HepG2 (cell line): Measurements from ENCODE around the gene MAPK8IP3. TPM values are rescaled to one million over a fixed set of nuclear protein-coding genes. Genes with fewer than 3 reads are reported as not detected.
"Not testable (repeated sequence)": the region's sequence is repeated elsewhere in the genome, so short reads cannot be mapped to it uniquely, and the experiment has no call there.

Source experiments
- FOXA3 ChIP-seq: IDR thresholded peaks from 2 replicates; pipeline ENCODE4 v1.6.1; 2016; ENCODE audit warnings: missing genetic modification reagents, missing compliant biosample characterization
- HDAC1 ChIP-seq: sonication (generic); formaldehyde crosslinking; IDR thresholded peaks from 2 replicates; pipeline ENCODE4 v1.5.1; 2020; ENCODE audit warnings: mild to moderate bottlenecking, missing genetic modification reagents
- HOXA3 ChIP-seq: sonication (generic); formaldehyde crosslinking; IDR thresholded peaks from 2 replicates; pipeline ENCODE4 v1.5.0; 2020; ENCODE audit warnings: missing genetic modification reagents
- ISL2 ChIP-seq: sonication (generic); formaldehyde crosslinking; IDR thresholded peaks from 2 replicates; pipeline ENCODE4 v1.5.0; 2020; ENCODE audit warnings: missing genetic modification reagents
- NR2F1 ChIP-seq, 2 experiments: fragments of 450-650 bp in 1 of 2; formaldehyde crosslinking in 1 of 2; IDR thresholded peaks; 2 replicates each; pipeline versions ENCODE4 v1.5.0 to v1.6.1; 2016 to 2020; ENCODE audit warnings: mild to moderate bottlenecking in 1 of 2, missing compliant biosample characterization in 1 of 2, missing genetic modification reagents in 1 of 2, moderate library complexity in 1 of 2
- NR2F6 ChIP-seq, 2 experiments: IDR thresholded peaks; 2 replicates each; pipeline ENCODE4 v1.6.1; 2016; ENCODE audit warnings: antibody characterized with exemption in 1 of 2, mild to moderate bottlenecking in 1 of 2
- RXRB ChIP-seq: IDR thresholded peaks from 2 replicates; pipeline ENCODE4 v1.6.1; 2016; ENCODE audit warnings: borderline replicate concordance, missing genetic modification reagents, missing compliant biosample characterization
- SALL1 ChIP-seq: sonication (generic); formaldehyde crosslinking; IDR thresholded peaks from 2 replicates; pipeline ENCODE4 v1.8.0; 2022; ENCODE audit warnings: mild to moderate bottlenecking, missing genetic modification reagents
- SAP130 ChIP-seq: IDR thresholded peaks from 2 replicates; pipeline ENCODE4 v1.6.1; 2016; ENCODE audit warnings: low read depth
- SMAD3 ChIP-seq: sonication (generic); formaldehyde crosslinking; IDR thresholded peaks from 2 replicates; pipeline ENCODE4 v1.4.0; 2020; ENCODE audit warnings: missing genetic modification reagents
- SOX13 ChIP-seq, 3 experiments: fragments of 450-650 bp in 1 of 3; sonication (generic) in 1 of 3; formaldehyde crosslinking in 1 of 3; IDR thresholded peaks in 2 of 3; conservative IDR thresholded peaks in 1 of 3; 2 replicates each; pipeline versions ENCODE4 v1.5.0 to v1.6.1; 2016 to 2020; ENCODE audit warnings: antibody characterized with exemption in 1 of 3, mild to moderate bottlenecking in 1 of 3, missing compliant biosample characterization in 1 of 3, missing genetic modification reagents in 1 of 3, moderate library complexity in 1 of 3
- TEAD3 ChIP-seq: optimal IDR thresholded peaks from 2 replicates; pipeline ENCODE3; 2016; ENCODE audit warnings: borderline replicate concordance
- THAP11 ChIP-seq: IDR thresholded peaks from 2 replicates; pipeline ENCODE4 v1.6.1; 2016; ENCODE audit warnings: missing biosample characterization, missing genetic modification reagents
- ZGPAT ChIP-seq: IDR thresholded peaks from 2 replicates; pipeline ENCODE4 v1.6.1; 2016; ENCODE audit warnings: mild to moderate bottlenecking
- ZNF331 ChIP-seq: sonication (generic); formaldehyde crosslinking; IDR thresholded peaks from 2 replicates; pipeline ENCODE4 v1.4.0; 2020; ENCODE audit warnings: missing genetic modification reagents
- ZNF350 ChIP-seq: sonication (generic); formaldehyde crosslinking; IDR thresholded peaks from 2 replicates; pipeline ENCODE4 v1.4.0; 2020; ENCODE audit warnings: mild to moderate bottlenecking, low read depth, missing genetic modification reagents, borderline replicate concordance
- ZSCAN9 ChIP-seq: IDR thresholded peaks from 2 replicates; pipeline ENCODE4 v1.6.1; 2016; ENCODE audit warnings: borderline replicate concordance
- polyA plus RNA-seq, 8 experiments: library from polyadenylated mRNA; depleted of rRNA in 3 of 8; stranded (reverse) in 7 of 8; unstranded in 1 of 8; fragments of >200 nt; fragmentation: Illumina TruSeq in 4 of 8; extraction: Trizol in 4 of 8; gene quantifications; 2 replicates each; pipeline versions ENCODE4 v1.2.1 to v1.2.3, GENCODE V29; 2011 to 2016; ENCODE audit warnings: low read depth in 4 of 8, missing spikeins in 1 of 8, mixed read lengths in 1 of 8; ENCODE audit not compliant: insufficient read depth in 1 of 8
- total RNA-seq, 5 experiments: library from RNA; depleted of rRNA; stranded (reverse); fragments of >200 nt; fragmentation: Illumina TruSeq; extraction: Trizol; gene quantifications; 2 replicates each; pipeline ENCODE4 v1.2.3, GENCODE V29; 2016; ENCODE audit warnings: low read depth in 1 of 5
- TF ChIP-seq, protein P1 (sequence below): sonication (generic); formaldehyde crosslinking; IDR thresholded peaks from 2 replicates; pipeline ENCODE4 v1.4.0; 2020; ENCODE audit warnings: missing genetic modification reagents
- TF ChIP-seq, protein P2 (sequence below): sonication (generic); formaldehyde crosslinking; IDR thresholded peaks from 2 replicates; pipeline ENCODE4 v1.9.0; 2021; ENCODE audit warnings: mild to moderate bottlenecking, missing genetic modification reagents

The MAPK8IP3 gene
- total and polyA plus RNA-seq, 2 of the 13 experiments (the other 11 are each of a cell fraction or from before 2014, with no cell fraction given) = 25.1 to 41.7 TPM

- TF ChIP-seq NR2F6 (IDR thresholded peaks at IDR 0.05) = 0 out of 2 replicates have a peak, but pooled peaks have one; percentile 16
- TF ChIP-seq NR2F6 (CRISPR knock-in tag; IDR thresholded peaks at IDR 0.05) = peak; percentile 37; the same call in 1 of the 2 replicates
- TF ChIP-seq ZGPAT (CRISPR knock-in tag) = peak; percentile 76; the same call in 1 of the 2 replicates
- TF ChIP-seq HDAC1 (CRISPR knock-in tag) = peak; percentile 27; the same call in 1 of the 2 replicates
- TF ChIP-seq ZNF331 = 0 out of 2 replicates have a peak, but pooled peaks have one; percentile 13
- peak; percentile 34; the same call in 1 of the 2 replicates for TF ChIP-seq THAP11
- TF ChIP-seq, protein P1, sequence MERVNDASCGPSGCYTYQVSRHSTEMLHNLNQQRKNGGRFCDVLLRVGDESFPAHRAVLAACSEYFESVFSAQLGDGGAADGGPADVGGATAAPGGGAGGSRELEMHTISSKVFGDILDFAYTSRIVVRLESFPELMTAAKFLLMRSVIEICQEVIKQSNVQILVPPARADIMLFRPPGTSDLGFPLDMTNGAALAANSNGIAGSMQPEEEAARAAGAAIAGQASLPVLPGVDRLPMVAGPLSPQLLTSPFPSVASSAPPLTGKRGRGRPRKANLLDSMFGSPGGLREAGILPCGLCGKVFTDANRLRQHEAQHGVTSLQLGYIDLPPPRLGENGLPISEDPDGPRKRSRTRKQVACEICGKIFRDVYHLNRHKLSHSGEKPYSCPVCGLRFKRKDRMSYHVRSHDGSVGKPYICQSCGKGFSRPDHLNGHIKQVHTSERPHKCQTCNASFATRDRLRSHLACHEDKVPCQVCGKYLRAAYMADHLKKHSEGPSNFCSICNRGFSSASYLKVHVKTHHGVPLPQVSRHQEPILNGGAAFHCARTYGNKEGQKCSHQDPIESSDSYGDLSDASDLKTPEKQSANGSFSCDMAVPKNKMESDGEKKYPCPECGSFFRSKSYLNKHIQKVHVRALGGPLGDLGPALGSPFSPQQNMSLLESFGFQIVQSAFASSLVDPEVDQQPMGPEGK = peak; percentile 22; the same call in 1 of the 2 replicates
- TF ChIP-seq, protein P2, sequence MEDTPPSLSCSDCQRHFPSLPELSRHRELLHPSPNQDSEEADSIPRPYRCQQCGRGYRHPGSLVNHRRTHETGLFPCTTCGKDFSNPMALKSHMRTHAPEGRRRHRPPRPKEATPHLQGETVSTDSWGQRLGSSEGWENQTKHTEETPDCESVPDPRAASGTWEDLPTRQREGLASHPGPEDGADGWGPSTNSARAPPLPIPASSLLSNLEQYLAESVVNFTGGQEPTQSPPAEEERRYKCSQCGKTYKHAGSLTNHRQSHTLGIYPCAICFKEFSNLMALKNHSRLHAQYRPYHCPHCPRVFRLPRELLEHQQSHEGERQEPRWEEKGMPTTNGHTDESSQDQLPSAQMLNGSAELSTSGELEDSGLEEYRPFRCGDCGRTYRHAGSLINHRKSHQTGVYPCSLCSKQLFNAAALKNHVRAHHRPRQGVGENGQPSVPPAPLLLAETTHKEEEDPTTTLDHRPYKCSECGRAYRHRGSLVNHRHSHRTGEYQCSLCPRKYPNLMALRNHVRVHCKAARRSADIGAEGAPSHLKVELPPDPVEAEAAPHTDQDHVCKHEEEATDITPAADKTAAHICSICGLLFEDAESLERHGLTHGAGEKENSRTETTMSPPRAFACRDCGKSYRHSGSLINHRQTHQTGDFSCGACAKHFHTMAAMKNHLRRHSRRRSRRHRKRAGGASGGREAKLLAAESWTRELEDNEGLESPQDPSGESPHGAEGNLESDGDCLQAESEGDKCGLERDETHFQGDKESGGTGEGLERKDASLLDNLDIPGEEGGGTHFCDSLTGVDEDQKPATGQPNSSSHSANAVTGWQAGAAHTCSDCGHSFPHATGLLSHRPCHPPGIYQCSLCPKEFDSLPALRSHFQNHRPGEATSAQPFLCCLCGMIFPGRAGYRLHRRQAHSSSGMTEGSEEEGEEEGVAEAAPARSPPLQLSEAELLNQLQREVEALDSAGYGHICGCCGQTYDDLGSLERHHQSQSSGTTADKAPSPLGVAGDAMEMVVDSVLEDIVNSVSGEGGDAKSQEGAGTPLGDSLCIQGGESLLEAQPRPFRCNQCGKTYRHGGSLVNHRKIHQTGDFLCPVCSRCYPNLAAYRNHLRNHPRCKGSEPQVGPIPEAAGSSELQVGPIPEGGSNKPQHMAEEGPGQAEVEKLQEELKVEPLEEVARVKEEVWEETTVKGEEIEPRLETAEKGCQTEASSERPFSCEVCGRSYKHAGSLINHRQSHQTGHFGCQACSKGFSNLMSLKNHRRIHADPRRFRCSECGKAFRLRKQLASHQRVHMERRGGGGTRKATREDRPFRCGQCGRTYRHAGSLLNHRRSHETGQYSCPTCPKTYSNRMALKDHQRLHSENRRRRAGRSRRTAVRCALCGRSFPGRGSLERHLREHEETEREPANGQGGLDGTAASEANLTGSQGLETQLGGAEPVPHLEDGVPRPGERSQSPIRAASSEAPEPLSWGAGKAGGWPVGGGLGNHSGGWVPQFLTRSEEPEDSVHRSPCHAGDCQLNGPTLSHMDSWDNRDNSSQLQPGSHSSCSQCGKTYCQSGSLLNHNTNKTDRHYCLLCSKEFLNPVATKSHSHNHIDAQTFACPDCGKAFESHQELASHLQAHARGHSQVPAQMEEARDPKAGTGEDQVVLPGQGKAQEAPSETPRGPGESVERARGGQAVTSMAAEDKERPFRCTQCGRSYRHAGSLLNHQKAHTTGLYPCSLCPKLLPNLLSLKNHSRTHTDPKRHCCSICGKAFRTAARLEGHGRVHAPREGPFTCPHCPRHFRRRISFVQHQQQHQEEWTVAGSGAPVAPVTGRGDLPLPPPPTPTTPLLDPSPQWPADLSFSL (CRISPR knock-in tag) = 0 out of 2 replicates have a peak, but pooled peaks have one; percentile 43
- peak; percentile 63; the same call in 1 of the 2 replicates for TF ChIP-seq SMAD3 (CRISPR knock-in tag)
- peak in 1 of 2 experiments; percentile 16; a peak in 1 of 4 replicates for TF ChIP-seq NR2F1 (CRISPR knock-in tag; IDR thresholded peaks at IDR 0.05)
- TF ChIP-seq FOXA3 = peak; percentile 64
- 0 out of 2 replicates have a peak, but pooled peaks have one; percentile 26 for TF ChIP-seq ZSCAN9 (CRISPR knock-in tag)
- peak; percentile 57 for TF ChIP-seq SAP130 (CRISPR knock-in tag)
- not testable (repeated sequence) for TF ChIP-seq SOX13 (IDR thresholded peaks at IDR 0.05)
- peak in 1 of 2 experiments; percentile 64; a peak in 2 of 4 replicates for TF ChIP-seq SOX13 (CRISPR knock-in tag; conservative IDR thresholded peaks at IDR 0.05 in 1 of 2, IDR thresholded peaks at IDR 0.05 in 1 of 2)
- 0 out of 2 replicates have a peak, but pooled peaks have one; percentile 42 for TF ChIP-seq ZNF350 (CRISPR knock-in tag)
- peak; percentile 49 for TF ChIP-seq TEAD3 (CRISPR knock-in tag)
- TF ChIP-seq ISL2 (CRISPR knock-in tag) = 0 out of 2 replicates have a peak, but pooled peaks have one; percentile 17
- TF ChIP-seq SALL1 = peak; percentile 66
- peak; percentile 38; the same call in 1 of the 2 replicates for TF ChIP-seq RXRB
- TF ChIP-seq HOXA3 = peak; percentile 54; the same call in 1 of the 2 replicates
Measured at GRCh38 chr16:1719559-1720229, 13.7 kb downstream of the MAPK8IP3 start (continued).
